HepG2 (cell line): ENCODE data around the gene SLC1A3. TPM values are rescaled to one million over a fixed set of nuclear protein-coding genes. Genes with fewer than 3 reads are reported as not detected.

Experiments used
- ATAC-seq: fragments of 200-7000 bp; cut with Tn5 transposase; 3 replicates; pipeline ENCODE4 v1.9.1; 2020; ENCODE audit warnings: mild to moderate bottlenecking, moderate library complexity
- BruUV-seq: library from RNA; stranded (reverse); fragments of 400-500 nt; replicated peaks from 2 replicates; lab custom pipeline; 2021; lab: Mats Ljungman, UMichigan
- CTCF ChIA-PET: fragments of 300-600 bp; formaldehyde crosslinking; extraction: SDS; loops from one replicate; lab custom pipeline; 2021; ENCODE audit warnings: low total read pairs, inconsistent platforms, low intra/inter-chr PET ratio; lab: Yijun Ruan, JAX
- POLR2A ChIA-PET: fragments of 350-600 bp; sonication (Branson Sonifier 250); formaldehyde crosslinking; loops from one replicate; lab custom pipeline; 2020; ENCODE audit warnings: antibody characterized with exemption, inconsistent platforms; lab: Yijun Ruan, JAX
- DNase-seq: peaks from one replicate; pipeline ENCODE4 v3.0.0-alpha.2; 2015; ENCODE audit warnings: low spot score
- FAIRE-seq: peaks from 3 replicates; lab custom pipeline; 2011; peaks lifted over from hg19 to GRCh38; lab: Jason Lieb, UNC
- H2AFZ ChIP-seq: one replicate; pipeline ENCODE4 v1.6.1; 2011; ENCODE audit warnings: low read length, inconsistent platforms
- H3K27ac ChIP-seq: fragments of 300-600 bp; 3 replicates; pipeline ENCODE4 v1.8.0; 2011; ENCODE audit warnings: mixed run types, mild to moderate bottlenecking, mixed read lengths, low read length, inconsistent platforms; ENCODE audit not compliant: insufficient read depth; ENCODE audit errors: extremely low read length
- H3K27me3 ChIP-seq, 2 experiments: fragments of 200-600 bp in 1 of 2; 2 replicates in 1 of 2; 3 replicates in 1 of 2; pipeline versions ENCODE4 v1.6.0 to v1.8.0; 2011; ENCODE audit warnings: low read length in 2 of 2, mild to moderate bottlenecking in 2 of 2, moderate library complexity in 2 of 2, inconsistent platforms in 1 of 2; ENCODE audit not compliant: insufficient read depth in 2 of 2, control insufficient read depth in 1 of 2
- H3K36me3 ChIP-seq, 2 experiments: fragments of 200-600 bp in 1 of 2; replicated peaks in 1 of 2; 2 replicates in 1 of 2; 3 replicates in 1 of 2; pipeline versions ENCODE4 v1.5.1 to v1.8.0; 2011; ENCODE audit warnings: low read length in 2 of 2, inconsistent platforms in 1 of 2; ENCODE audit not compliant: insufficient read depth in 2 of 2, control insufficient read depth in 1 of 2
- H3K4me1 ChIP-seq: 2 replicates; pipeline ENCODE4 v1.5.1; 2012; ENCODE audit warnings: low read length, inconsistent platforms; ENCODE audit not compliant: insufficient read depth
- H3K4me2 ChIP-seq: 2 replicates; pipeline ENCODE4 v1.6.0; 2011; ENCODE audit warnings: low read depth, low read length, inconsistent platforms
- H3K4me3 ChIP-seq, 3 experiments: fragments of 200-600 bp in 1 of 3; sonication (generic), shearing (Covaris generic) in 1 of 3; replicated peaks in 1 of 3; 2 replicates each; pipeline ENCODE4 v1.5.1; 2011 to 2016; ENCODE audit warnings: low read length in 3 of 3, inconsistent platforms in 2 of 3, low read depth in 2 of 3, mild to moderate bottlenecking in 2 of 3, control low read depth in 1 of 3, mixed read lengths in 1 of 3; ENCODE audit not compliant: insufficient read depth in 1 of 3
- H3K79me2 ChIP-seq: one replicate; pipeline ENCODE4 v1.6.1; 2011; ENCODE audit warnings: low read length, inconsistent platforms; ENCODE audit not compliant: insufficient read depth
- H3K9ac ChIP-seq: 2 replicates; pipeline ENCODE4 v1.6.0; 2011; ENCODE audit warnings: mild to moderate bottlenecking, low read depth, low read length, inconsistent platforms; ENCODE audit not compliant: insufficient read depth
- H3K9me3 ChIP-seq: 2 replicates; pipeline ENCODE4 v1.5.1; 2012; ENCODE audit warnings: mild to moderate bottlenecking, low read length
- H4K20me1 ChIP-seq: 2 replicates; pipeline ENCODE4 v1.6.0; 2011; ENCODE audit warnings: inconsistent platforms, mild to moderate bottlenecking, low read length, moderate library complexity; ENCODE audit not compliant: insufficient read depth
- BHLHE40 ChIP-seq: IDR thresholded peaks from 2 replicates; pipeline ENCODE4 v1.6.1; 2011; ENCODE audit warnings: low read length, improper control_type of control experiment
- CHD4 ChIP-seq: fragments of 200-600 bp; sonication (generic); IDR thresholded peaks from 2 replicates; pipeline ENCODE4 v1.7.0; 2017; ENCODE audit warnings: mild to moderate bottlenecking, low read length, borderline replicate concordance
- FOXK1 ChIP-seq: sonication (generic); formaldehyde crosslinking; IDR thresholded peaks from 2 replicates; pipeline ENCODE4 v1.4.0; 2020; ENCODE audit warnings: low read depth, missing genetic modification reagents, borderline replicate concordance
- GFI1 ChIP-seq: sonication (generic); formaldehyde crosslinking; IDR thresholded peaks from 2 replicates; pipeline ENCODE4 v1.5.0; 2020; ENCODE audit warnings: missing genetic modification reagents, mild to moderate bottlenecking, borderline replicate concordance
- HIVEP1 ChIP-seq: sonication (generic); formaldehyde crosslinking; IDR thresholded peaks from 2 replicates; pipeline ENCODE4 v1.4.0; 2020; ENCODE audit warnings: mild to moderate bottlenecking, missing genetic modification reagents
- HMG20A ChIP-seq: IDR thresholded peaks from 2 replicates; pipeline ENCODE4 v1.6.1; 2016; ENCODE audit warnings: borderline replicate concordance
- MEF2D ChIP-seq: sonication (generic); formaldehyde crosslinking; IDR thresholded peaks from 2 replicates; pipeline ENCODE4 v1.5.1; 2020; ENCODE audit warnings: mild to moderate bottlenecking, missing genetic modification reagents
- NR2F6 ChIP-seq, 2 experiments: IDR thresholded peaks; 2 replicates each; pipeline ENCODE4 v1.6.1; 2016; ENCODE audit warnings: antibody characterized with exemption in 1 of 2, mild to moderate bottlenecking in 1 of 2
- PRPF4 ChIP-seq: fragments of 200-400 bp; formaldehyde crosslinking; IDR thresholded peaks from 2 replicates; pipeline ENCODE4 v1.6.1; 2016; ENCODE audit warnings: low read length, low read depth; ENCODE audit not compliant: poor library complexity, severe bottlenecking
- SSRP1 ChIP-seq: IDR thresholded peaks from 2 replicates; pipeline ENCODE4 v1.6.1; 2016; ENCODE audit warnings: control low read depth
- ZBTB7A ChIP-seq: sonication (generic); formaldehyde crosslinking; IDR thresholded peaks from 2 replicates; pipeline ENCODE4 v1.8.0; 2022; ENCODE audit warnings: mild to moderate bottlenecking, missing genetic modification reagents
- ZIK1 ChIP-seq: sonication (generic); formaldehyde crosslinking; IDR thresholded peaks from 2 replicates; pipeline ENCODE4 v1.5.0; 2020; ENCODE audit warnings: mild to moderate bottlenecking, low read depth, missing genetic modification reagents, borderline replicate concordance
- ZNF598 ChIP-seq: sonication (generic); formaldehyde crosslinking; IDR thresholded peaks from 2 replicates; pipeline ENCODE4 v1.5.1; 2020; ENCODE audit warnings: mild to moderate bottlenecking, missing genetic modification reagents, borderline replicate concordance
- ZNF749 ChIP-seq: sonication (generic); formaldehyde crosslinking; IDR thresholded peaks from 2 replicates; pipeline ENCODE4 v1.8.0; 2022; ENCODE audit warnings: mild to moderate bottlenecking, missing genetic modification reagents, moderate library complexity, borderline replicate concordance
- ZNF781 ChIP-seq: sonication (generic); formaldehyde crosslinking; IDR thresholded peaks from 2 replicates; pipeline ENCODE4 v1.5.1; 2020; ENCODE audit warnings: borderline replicate concordance, mild to moderate bottlenecking, missing genetic modification reagents; ENCODE audit errors: not compliant biosample characterization
- ZZZ3 ChIP-seq: sonication (generic); formaldehyde crosslinking; IDR thresholded peaks from 2 replicates; pipeline ENCODE4 v1.4.0; 2020; ENCODE audit warnings: missing genetic modification reagents, mild to moderate bottlenecking, borderline replicate concordance
- WGBS: methylation state at CpG from one replicate; pipeline ENCODE4 v1.1.6; 2017; ENCODE audit warnings: low lambda C conversion rate; 5-methylcytosine and 5-hydroxymethylcytosine counted together
- in situ Hi-C: cut with HindIII; loops from 2 replicates; pipeline ENCODE4 v1.10.0; 2017; ENCODE audit warnings: low pct_unique_long_range_greater_than_20kb; ENCODE audit not compliant: extremely low pct_ligation_motif_present
- intact Hi-C: fragments of 100-400 bp; cut with micrococcal nuclease; formaldehyde crosslinking; loops from one replicate; pipeline ENCODE4 v1.10.0; 2022; ENCODE audit not compliant: unreplicated experiment
- polyA plus RNA-seq, 8 experiments: library from polyadenylated mRNA; depleted of rRNA in 3 of 8; stranded (reverse) in 7 of 8; unstranded in 1 of 8; fragments of >200 nt; fragmentation: Illumina TruSeq in 4 of 8; extraction: Trizol in 4 of 8; gene quantifications; 2 replicates each; pipeline versions ENCODE4 v1.2.1 to v1.2.3, GENCODE V29; 2011 to 2016; ENCODE audit warnings: low read depth in 4 of 8, missing spikeins in 1 of 8, mixed read lengths in 1 of 8; ENCODE audit not compliant: insufficient read depth in 1 of 8
- total RNA-seq, 5 experiments: library from RNA; depleted of rRNA; stranded (reverse); fragments of >200 nt; fragmentation: Illumina TruSeq; extraction: Trizol; gene quantifications; 2 replicates each; pipeline ENCODE4 v1.2.3, GENCODE V29; 2016; ENCODE audit warnings: low read depth in 1 of 5
- TF ChIP-seq, protein P1 (sequence below): sonication (generic); formaldehyde crosslinking; IDR thresholded peaks from 2 replicates; pipeline ENCODE4 v1.8.0; 2022; ENCODE audit warnings: missing genetic modification reagents, mild to moderate bottlenecking, borderline replicate concordance
- TF ChIP-seq, protein P2 (sequence below): sonication (generic); formaldehyde crosslinking; IDR thresholded peaks from 2 replicates; pipeline ENCODE4 v1.4.0; 2020; ENCODE audit warnings: missing genetic modification reagents
- TF ChIP-seq, protein P3 (sequence below): IDR thresholded peaks from 2 replicates; pipeline ENCODE4 v1.6.1; 2016; ENCODE audit warnings: mild to moderate bottlenecking, missing biosample characterization, missing genetic modification reagents

The SLC1A3 gene
- total and polyA plus RNA-seq, 2 of the 13 experiments (the other 11 are each of a cell fraction or from before 2014, with no cell fraction given): 0.09 TPM; not detected in 1

DNA sequence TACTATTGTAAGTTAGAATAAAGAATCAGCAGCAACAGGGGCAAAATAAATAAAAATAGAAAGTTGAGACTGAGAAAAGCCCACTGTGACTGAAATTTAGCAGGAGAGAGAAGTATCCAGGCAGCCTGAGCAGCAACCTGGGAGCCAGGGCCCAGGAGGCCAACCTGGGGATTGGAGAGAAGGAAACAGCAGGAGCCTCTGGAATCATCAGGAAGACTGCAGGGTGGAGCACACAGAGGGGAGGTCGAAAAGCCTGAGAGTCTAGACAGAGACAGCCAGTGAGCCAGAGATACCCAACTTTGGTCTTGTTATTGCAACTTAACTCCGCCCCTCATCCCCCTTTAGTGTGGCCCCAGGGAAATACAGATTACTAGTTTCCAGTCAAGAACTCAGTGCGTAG is 98.6 kb downstream of the SLC1A3 start:
- BruUV-seq: no TSS peak
- intact Hi-C loops: no loop called here
- H4K20me1 ChIP-seq: no peaks in the 10 kb centered on the region
- ATAC-seq (no peak), FAIRE-seq (no peak), DNase-seq (no peak)
- H3K9ac ChIP-seq: no peak overlapping the region
- ChIA-PET CTCF (no interaction called here), POLR2A (no interaction called here)
- H3K4me2 ChIP-seq: no peak overlapping the region
- H3K4me1 ChIP-seq: no peaks in the 10 kb centered on the region
- no peaks in the 10 kb centered on the region for H3K9me3 ChIP-seq
- H3K36me3 ChIP-seq: no peaks in the 10 kb centered on the region
- in situ Hi-C loops: no loop called here
- no peaks in the 10 kb centered on the region for H3K79me2 ChIP-seq
- H2AFZ ChIP-seq: no peak overlapping the region
- TF ChIP-seq ZNF781 (CRISPR knock-in tag): no peak
- no peak for TF ChIP-seq FOXK1
- no peak for TF ChIP-seq HMG20A (CRISPR knock-in tag)
- no peak for TF ChIP-seq ZNF598
- no peak for TF ChIP-seq CHD4
- TF ChIP-seq, protein P1, sequence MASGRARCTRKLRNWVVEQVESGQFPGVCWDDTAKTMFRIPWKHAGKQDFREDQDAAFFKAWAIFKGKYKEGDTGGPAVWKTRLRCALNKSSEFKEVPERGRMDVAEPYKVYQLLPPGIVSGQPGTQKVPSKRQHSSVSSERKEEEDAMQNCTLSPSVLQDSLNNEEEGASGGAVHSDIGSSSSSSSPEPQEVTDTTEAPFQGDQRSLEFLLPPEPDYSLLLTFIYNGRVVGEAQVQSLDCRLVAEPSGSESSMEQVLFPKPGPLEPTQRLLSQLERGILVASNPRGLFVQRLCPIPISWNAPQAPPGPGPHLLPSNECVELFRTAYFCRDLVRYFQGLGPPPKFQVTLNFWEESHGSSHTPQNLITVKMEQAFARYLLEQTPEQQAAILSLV (CRISPR knock-in tag): no peak
- TF ChIP-seq, protein P2, sequence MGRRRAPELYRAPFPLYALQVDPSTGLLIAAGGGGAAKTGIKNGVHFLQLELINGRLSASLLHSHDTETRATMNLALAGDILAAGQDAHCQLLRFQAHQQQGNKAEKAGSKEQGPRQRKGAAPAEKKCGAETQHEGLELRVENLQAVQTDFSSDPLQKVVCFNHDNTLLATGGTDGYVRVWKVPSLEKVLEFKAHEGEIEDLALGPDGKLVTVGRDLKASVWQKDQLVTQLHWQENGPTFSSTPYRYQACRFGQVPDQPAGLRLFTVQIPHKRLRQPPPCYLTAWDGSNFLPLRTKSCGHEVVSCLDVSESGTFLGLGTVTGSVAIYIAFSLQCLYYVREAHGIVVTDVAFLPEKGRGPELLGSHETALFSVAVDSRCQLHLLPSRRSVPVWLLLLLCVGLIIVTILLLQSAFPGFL (CRISPR knock-in tag): no peak
- no peak for TF ChIP-seq ZNF749
- no peak for TF ChIP-seq ZZZ3 (CRISPR knock-in tag)
- TF ChIP-seq PRPF4: no peak
- no peak for TF ChIP-seq GFI1 (CRISPR knock-in tag)
- TF ChIP-seq ZBTB7A (CRISPR knock-in tag): no peak
- TF ChIP-seq NR2F6 (IDR thresholded peaks at IDR 0.05): no peak
- no peak for TF ChIP-seq NR2F6 (CRISPR knock-in tag; IDR thresholded peaks at IDR 0.05)
- TF ChIP-seq BHLHE40: no peak
- no peak for TF ChIP-seq MEF2D (CRISPR knock-in tag)
- TF ChIP-seq HIVEP1 (CRISPR knock-in tag): no peak
- TF ChIP-seq SSRP1: no peak
- TF ChIP-seq, protein P3, sequence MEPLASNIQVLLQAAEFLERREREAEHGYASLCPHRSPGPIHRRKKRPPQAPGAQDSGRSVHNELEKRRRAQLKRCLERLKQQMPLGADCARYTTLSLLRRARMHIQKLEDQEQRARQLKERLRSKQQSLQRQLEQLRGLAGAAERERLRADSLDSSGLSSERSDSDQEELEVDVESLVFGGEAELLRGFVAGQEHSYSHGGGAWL (CRISPR knock-in tag): no peak
- TF ChIP-seq ZIK1 (CRISPR knock-in tag): no peak
- WGBS: 0% methylated on average over 3 of the region's 3 CpGs
- no peak overlapping the region for H3K4me3 ChIP-seq
- 0 out of 5 replicates have a peak, but pooled peaks cover 0 to 4% of the 10 kb centered on the region in 2 experiments for H3K27me3 ChIP-seq
- no peak overlapping the region for H3K27ac ChIP-seq
